NCI-H1930 (cell line): ENCODE measurements around the gene IGFN1.

Source experiments
- DNase-seq, 2 experiments: peaks; one replicate each; lab custom pipeline; 2025; lab: John Stamatoyannopoulos, UW

Gene IGFN1

GRCh38 chr1:201185123-201185453, 5.5 kb upstream of the IGFN1 start:
- peak in 1 of 2 experiments; percentile 41 for DNase-seq

- DNase-seq: no peak
Observed at GRCh38 chr1:201185527-201186128, 5.0 kb upstream of the IGFN1 start.

GRCh38 chr1:201186192-201186591, 4.4 kb upstream of the IGFN1 start:
- no peak for DNase-seq

GRCh38 chr1:201189085-201189484, 1.5 kb upstream of the IGFN1 start:
- DNase-seq: no peak

GRCh38 chr1:201190005-201190404, 619 bp upstream of the IGFN1 start:
- no peak for DNase-seq

- DNase-seq: no peak
Observed at GRCh38 chr1:201191653-201192260, 1.1 kb downstream of the IGFN1 start.

- DNase-seq: no peak
Observed at GRCh38 chr1:201192261-201192788, 1.7 kb downstream of the IGFN1 start.

- DNase-seq: no peak
Observed at GRCh38 chr1:201194046-201194445, 3.4 kb downstream of the IGFN1 start.

- DNase-seq: no peak
Observed at GRCh38 chr1:201198598-201198997, 8.0 kb downstream of the IGFN1 start.

GRCh38 chr1:201205036-201205435, 14.4 kb downstream of the IGFN1 start:
- no peak for DNase-seq

- DNase-seq: no peak
Observed at GRCh38 chr1:201206176-201206575, 15.6 kb downstream of the IGFN1 start.

- no peak for DNase-seq
Observed at GRCh38 chr1:201207046-201207445, 16.4 kb downstream of the IGFN1 start.

- no peak for DNase-seq
Observed at GRCh38 chr1:201208236-201208635, 17.6 kb downstream of the IGFN1 start.

GRCh38 chr1:201212056-201212455, 21.4 kb downstream of the IGFN1 start:
- no peak for DNase-seq

GRCh38 chr1:201212461-201213055, 21.9 kb downstream of the IGFN1 start:
- no peak for DNase-seq

- no peak for DNase-seq
Observed at GRCh38 chr1:201213106-201213770, 22.6 kb downstream of the IGFN1 start.

GRCh38 chr1:201213926-201214325, 23.3 kb downstream of the IGFN1 start:
- no peak for DNase-seq

- DNase-seq: no peak
Observed at GRCh38 chr1:201214461-201214860, 23.8 kb downstream of the IGFN1 start.

- no peak for DNase-seq
Observed at GRCh38 chr1:201214886-201215285, 24.3 kb downstream of the IGFN1 start.

- DNase-seq: no peak
Observed at GRCh38 chr1:201215531-201216357, 25.1 kb downstream of the IGFN1 start.

- DNase-seq: no peak
Observed at GRCh38 chr1:201216395-201217085, 25.9 kb downstream of the IGFN1 start.
